Activated CD4-positive, CD25-positive, alpha-beta regulatory T cell treated with anti-CD3 and anti-CD28 coated beads, Interleukin-2, amount 50 U/mL, for 16 hours (primary cell): ENCODE data around the gene GPATCH3.
"Not testable (repeated sequence)": the region's sequence is repeated elsewhere in the genome, so short reads cannot be mapped to it uniquely, and the experiment has no call there.

Experiments
- DNase-seq: peaks from one replicate; pipeline ENCODE4 v3.0.0-alpha.2; 2020; ENCODE audit warnings: low read depth, low spot score

The GPATCH3 gene, protein sequence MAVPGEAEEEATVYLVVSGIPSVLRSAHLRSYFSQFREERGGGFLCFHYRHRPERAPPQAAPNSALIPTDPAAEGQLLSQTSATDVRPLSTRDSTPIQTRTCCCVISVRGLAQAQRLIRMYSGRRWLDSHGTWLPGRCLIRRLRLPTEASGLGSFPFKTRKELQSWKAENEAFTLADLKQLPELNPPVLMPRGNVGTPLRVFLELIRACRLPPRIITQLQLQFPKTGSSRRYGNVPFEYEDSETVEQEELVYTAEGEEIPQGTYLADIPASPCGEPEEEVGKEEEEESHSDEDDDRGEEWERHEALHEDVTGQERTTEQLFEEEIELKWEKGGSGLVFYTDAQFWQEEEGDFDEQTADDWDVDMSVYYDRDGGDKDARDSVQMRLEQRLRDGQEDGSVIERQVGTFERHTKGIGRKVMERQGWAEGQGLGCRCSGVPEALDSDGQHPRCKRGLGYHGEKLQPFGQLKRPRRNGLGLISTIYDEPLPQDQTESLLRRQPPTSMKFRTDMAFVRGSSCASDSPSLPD

GRCh38 chr1:26900001-26900814, at the start of gene GPATCH3:
Gene GPATCH3, minus strand, starts transcription at chr1:26900467. Its CDS starts 25 bp downstream, at chr1:26900442.
- peak; percentile 73 for DNase-seq

DNA sequence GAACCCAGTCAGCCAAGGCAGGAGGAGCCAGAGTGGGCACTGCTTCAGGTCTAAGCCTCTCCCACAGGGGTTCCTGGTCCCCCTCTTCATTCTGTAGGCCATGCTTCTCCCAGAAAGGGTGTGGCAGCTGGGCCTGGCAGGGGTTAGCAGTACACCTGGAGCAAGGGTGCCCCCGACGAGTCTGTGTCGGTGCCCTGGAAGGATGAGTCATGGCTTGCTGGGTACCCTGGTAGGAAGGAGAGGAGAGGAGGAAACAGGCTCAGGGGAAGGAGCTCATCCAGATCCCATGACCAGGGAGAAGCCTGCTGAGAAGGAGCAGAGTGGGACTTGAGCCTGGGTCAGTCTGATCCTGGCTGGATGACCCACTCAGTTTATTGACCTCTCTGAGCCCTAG, 49.7 kb upstream of the GPATCH3 start:
- no peak for DNase-seq

DNA sequence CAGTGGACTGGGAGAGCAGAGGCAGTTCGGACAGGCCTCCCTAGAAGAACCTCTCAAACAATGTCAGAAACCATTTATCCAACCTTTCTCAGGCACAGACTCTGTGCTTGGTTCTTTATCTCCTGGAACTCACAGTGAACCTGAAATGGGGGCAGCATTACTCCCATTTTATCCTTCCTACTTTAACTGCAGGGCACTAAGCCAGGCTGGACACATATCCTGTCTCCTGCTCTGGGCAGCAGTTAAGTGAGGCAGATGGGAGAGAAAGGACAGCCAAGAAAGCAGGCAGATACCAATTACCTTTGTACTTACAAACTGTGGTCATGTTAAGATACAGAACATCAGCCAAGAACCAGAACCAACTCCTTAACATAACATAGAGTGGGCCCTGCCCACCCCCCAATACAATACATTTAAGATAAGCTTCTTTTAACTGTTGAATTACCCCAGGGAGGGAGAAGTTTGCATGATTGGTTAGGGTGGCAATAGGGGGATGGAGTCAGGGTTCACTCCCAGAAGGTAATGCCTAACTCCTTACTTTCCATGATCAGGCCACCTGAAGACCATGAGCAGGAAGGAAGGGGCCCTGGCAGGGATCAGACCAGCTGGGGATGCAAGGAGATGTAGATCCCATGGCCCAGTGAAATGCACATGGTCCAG, 49.1 kb upstream of the GPATCH3 start:
- no peak for DNase-seq

- DNase-seq, result not testable (repeated sequence)
These were observed 48.4 kb upstream of the GPATCH3 start for GRCh38 chr1:26948725-26949057.

DNA sequence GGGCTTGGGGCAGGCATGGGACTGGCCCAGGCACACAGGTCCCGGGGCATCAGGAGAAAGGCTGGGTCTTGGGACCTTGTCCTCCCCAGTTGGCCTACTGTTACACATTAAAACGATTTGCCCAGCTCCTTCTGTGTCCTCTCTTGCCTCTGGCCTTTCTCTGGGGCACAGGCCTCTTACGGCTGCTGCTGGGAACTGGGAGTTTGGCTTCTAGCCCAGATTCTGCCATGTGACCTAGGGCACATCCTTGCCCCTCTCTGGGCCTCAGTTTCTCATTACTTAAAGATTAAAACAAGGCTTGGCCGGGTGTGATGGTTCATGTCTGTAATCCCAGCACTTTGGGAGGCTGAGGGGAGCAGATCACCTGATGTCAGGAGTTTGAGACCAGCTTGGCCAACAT, 46.0 kb upstream of the GPATCH3 start:
- no peak for DNase-seq

DNA sequence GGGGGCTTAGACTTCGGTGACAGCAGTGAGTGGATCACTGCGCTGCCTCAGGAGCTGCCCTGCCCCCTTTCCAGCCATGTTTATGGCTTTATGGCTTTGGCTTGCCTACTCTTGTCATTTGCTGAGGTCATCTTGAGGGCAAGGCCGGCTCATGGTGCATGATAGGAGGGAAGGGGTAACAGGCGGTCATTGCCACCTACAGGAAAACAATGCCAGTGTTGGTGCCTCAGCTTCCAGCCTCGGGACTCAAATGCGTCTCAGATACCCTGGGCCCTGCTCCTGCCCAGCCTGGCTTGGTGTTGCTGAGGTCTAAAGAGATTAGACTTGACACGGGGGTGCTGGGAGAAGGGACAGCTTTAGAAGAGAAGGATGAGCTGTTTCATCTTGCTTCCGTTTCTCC, 45.5 kb upstream of the GPATCH3 start:
- DNase-seq, result no peak

DNA sequence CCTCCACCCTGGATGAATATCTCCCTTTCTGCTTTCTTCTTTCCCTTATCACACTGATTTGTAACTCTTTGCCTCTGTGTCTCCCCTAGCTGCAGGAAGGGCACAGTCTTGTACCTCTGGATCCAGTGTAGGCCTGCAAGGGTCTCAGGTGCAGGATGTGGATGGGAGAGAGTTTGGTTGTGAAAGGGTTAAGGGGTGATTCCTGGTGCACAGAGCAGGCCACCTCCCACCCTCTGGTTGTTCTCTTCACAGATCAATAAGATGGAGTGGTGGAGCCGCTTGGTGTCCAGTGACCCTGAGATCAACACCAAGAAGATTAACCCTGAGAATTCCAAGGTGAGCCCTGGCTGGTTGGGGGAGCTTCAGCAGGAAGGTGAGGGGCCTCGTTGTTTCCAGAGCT, 44.9 kb upstream of the GPATCH3 start:
- no peak for DNase-seq

GRCh38 chr1:26942656-26943055, 42.4 kb upstream of the GPATCH3 start:
- DNase-seq, result no peak

DNA sequence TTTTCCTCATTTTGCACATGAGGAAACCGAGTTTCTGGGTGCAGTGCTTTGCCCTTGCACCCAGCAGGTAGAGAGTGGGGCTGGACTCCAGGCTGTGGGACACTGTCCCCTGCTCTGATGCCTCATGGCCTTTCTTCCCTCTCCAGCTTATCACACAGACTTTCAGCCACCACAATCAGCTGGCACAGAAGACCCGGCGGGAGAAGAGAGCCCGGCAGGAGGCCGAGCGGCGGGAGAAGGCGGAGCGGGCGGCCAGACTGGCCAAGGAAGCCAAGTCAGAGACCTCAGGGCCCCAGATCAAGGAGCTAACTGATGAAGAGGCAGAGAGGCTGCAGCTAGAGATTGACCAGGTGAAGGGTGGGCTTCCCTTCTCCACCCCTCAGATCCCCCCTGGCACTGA, 41.0 kb upstream of the GPATCH3 start:
- DNase-seq, result no peak

- DNase-seq, result no peak
These were observed 38.4 kb upstream of the GPATCH3 start for GRCh38 chr1:26938659-26939025.

DNA sequence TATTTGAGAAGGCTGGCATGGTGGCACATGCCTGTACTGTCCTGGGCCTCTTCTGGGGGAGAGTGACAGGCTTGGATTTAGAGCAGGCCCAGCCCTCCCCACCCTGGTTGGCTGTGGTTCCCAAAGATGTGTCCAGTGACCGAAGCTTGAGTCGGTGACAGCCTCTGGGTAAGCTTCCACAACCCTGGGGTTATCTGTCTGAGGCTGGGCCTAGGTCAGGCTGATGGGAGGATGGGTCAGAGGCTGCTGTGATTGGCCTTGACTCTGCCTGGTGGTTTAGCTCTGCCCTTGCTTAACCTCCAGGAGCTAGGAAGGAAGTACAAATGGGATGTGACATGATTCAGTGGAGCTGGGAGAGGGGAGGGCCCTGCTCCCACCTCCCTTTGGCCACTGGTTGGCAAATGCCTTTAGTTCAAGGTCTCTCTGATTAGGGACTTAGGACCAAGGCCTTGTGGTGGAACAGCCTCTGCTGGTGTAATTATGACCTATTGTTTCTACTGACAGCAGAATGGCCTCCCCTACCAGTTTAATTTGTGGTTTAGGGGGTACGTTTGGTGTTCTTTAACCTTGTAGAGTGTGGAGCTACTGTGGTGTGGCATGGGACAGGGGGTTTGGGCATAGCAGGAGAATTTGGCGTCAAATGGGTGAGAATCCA, 37.9 kb upstream of the GPATCH3 start:
- DNase-seq, result no peak

DNA sequence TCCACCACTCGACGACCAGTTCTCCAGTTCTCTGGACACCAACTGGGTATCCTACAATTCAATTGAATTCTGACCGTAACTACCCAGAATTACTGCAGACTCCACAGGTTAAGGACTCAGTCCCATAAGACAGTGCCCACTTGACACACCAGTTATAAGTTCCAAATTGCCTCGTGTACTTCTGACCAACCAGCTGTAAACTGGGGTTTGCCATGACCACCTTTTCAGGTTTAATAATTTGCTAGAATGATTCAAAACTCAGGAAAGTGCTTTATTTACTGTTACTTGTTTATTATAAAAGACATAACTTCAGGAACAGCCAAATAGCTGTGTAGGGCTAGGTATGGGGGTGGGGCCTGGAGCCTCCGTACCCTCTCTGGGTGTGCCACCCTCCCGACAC, 36.6 kb upstream of the GPATCH3 start:
- DNase-seq, result no peak

DNA sequence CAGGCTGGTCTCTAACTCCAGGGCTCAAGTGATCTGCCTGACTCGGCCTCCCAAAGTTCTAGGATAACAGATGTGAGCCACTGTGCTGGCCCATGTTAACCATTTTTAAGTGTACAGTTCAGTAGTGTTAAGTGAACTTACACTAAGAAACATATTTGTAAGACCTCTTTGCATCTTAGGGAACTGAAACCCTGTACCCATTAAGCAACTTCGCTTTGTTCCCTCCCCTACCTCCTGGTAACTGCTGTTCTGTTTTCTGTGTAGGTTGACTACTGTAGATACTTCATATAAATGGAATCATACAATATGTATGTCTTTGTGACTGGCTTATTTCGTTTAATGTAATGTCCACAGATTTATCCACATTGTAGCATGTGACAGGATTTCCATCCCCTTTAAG, 32.3 kb upstream of the GPATCH3 start:
- DNase-seq, result no peak

DNA sequence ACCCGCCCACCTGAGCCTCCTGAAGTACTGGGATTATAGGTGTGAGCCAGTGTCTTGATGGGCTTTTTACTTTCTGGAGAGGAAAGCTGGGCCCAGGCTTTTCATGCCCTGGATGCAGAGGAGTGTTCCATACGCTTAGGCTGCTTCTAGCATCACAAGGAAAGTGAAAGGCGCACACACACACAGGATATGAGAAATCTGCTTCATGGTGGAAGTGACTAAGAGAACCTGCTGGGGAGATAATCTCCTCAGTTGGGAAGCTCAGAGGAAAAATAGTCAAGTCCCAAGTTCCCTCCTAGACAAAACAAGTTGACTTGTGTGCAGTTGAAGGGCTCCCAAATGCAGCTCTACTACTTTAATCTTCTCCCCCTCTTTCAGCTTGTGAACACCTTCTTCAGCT, 23.4 kb upstream of the GPATCH3 start:
- no peak for DNase-seq

GRCh38 chr1:26922901-26923300, 22.6 kb upstream of the GPATCH3 start:
- no peak for DNase-seq

DNA sequence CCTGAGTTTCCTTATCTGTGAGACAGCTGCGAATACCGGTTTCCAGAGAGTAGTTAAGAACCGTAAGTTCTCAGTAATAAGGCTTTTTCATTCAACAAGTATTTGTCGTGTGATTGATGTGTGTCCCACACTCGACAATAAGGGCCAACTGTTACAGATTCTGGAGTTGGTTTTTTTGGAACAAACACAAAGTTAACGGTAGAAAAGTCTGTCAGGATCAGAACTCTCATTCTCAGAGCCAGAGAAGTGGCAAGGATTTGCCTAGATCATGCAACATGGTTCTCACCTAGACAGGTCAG, 22.1 kb upstream of the GPATCH3 start:
- DNase-seq, result no peak

GRCh38 chr1:26921540-26922430, 21.5 kb upstream of the GPATCH3 start, which contains the start of gene NUDC:
Gene NUDC, plus strand, starts transcription at chr1:26921743. Its CDS starts 106 bp downstream, at chr1:26921849.
- peak; percentile 94 for DNase-seq

- DNase-seq, result no peak
These were observed 20.9 kb upstream of the GPATCH3 start for GRCh38 chr1:26921126-26921539.

DNA sequence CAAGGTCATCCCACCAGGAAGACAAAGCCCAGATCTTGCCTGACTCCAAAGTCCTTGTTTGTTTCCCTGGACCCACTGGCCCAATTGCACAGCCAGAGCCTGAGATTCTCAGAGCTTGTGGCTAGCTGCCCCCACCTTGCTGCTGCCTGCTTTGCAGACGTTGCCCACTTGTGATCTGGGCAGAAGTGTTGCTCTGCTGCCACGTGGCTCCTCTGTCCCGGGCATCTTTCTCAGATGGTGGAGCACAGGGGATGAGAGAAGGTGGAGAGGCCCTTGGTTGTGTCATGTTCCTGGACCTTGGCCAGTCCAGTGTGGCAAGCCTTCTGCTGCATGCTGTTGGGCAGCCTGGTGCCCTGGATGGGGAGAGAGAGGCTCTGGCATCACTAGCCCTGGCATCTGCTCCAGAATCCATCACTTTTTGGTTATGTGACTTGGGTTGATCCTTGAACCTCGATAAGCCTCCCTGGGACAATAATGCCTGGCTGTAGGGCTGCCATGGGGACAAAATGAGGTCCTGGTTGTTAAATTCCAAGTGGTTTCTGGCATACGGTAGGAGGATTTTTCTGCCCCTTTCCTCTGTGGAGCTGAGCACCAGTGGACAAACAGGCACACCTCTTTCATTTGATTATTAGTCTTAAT, 15.1 kb upstream of the GPATCH3 start:
- DNase-seq, result no peak
